Left renal pelvis (tissue), 4 donors: ENCODE measurements around the gene INHBB. TPM values are rescaled to one million over a fixed set of nuclear protein-coding genes. Genes with fewer than 3 reads are reported as not detected.

ENCODE experiments used
- DNase-seq, 4 donors: peaks; one replicate each; pipeline ENCODE4 v3.0.0-alpha.2; 2013; ENCODE audit warnings: low read depth in 4 of 4, low spot score in 3 of 4
- polyA plus RNA-seq, 4 donors: library from polyadenylated mRNA; unstranded; fragments of 120-200 nt; gene quantifications; one replicate each; pipeline ENCODE4 v1.2.1, GENCODE V29; 2013; ENCODE audit not compliant: insufficient read length in 4 of 4

The INHBB gene
- polyA plus RNA-seq, 4 donors = 0.05 to 1.1 (median 0.11) TPM; not detected in 1

DNA sequence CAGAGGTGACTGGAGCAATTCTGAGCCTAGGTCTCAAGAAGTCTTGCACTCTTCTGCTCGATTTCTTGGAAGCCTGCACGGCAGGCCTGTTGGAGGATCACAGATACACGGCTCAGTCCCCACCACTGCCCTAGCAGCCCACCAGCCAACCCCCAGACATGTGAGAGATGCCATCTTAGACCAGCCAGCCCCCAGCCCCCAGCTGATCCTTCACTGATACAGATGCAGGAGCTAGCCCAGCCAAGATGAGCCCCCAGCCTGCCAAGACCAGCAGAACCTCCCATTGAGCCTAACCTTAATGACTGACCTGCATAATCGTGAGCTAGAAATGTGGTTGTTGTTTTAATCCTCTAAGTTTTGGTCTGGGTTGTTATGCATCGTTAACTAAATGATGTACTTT, 47.5 kb downstream of the INHBB start:
- no peak for DNase-seq

DNA sequence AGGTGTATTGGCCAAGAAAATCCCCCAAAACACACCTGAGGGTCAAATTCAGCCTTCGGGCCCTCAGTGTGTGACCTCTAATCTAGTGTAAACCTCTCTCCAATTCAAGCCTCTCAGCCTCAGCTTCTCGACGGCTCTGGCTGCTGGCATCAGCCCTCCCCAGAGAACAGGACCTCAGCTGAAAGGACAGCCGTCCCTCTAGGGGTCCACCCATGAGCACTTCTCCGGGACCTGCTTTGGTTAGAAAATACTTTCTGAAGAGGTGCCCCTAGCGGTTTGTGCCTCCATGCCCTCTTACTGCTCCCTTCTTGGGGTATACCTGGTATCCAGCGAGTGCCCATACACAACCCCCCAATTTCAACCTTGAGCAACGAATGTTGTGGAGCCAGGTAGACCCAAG, 48.8 kb downstream of the INHBB start:
- no peak for DNase-seq

DNA sequence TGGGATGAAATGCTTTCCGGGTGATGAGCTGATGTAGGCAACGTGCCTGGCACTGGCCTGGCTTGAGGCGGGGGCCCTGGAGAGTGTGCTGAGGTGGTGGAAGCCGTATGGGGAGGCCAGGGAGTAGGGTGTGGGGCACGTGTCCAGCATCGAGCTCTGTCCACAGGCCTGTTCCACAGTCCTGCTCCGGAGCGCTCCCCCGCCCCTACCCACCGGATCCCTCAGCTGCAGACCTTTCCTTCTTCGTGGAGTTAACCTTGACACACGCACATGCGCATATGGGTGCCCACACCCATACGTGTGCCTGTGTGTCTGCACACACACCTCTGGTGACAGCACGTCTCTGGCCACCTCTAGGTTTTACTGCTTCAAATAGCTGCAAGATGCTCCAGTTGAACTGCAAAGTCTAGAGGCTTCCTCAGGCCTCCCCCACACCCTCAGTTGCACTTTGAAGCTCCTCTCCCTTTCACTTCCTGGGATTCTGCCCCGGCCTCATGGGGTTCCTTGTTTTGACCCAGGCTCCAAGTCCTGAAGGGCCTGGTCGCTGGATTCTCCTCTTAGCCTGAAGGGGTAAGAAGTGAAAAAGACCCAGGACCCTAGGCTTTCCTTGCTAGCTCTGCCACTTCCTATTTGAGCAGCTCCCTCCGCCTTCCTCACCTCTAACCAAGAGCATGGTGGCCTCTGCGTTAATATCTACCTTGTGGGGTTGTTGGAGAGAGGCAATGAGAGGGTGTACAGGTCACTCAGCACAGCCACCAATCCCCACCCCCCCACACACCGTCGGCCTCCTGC, 49.5 kb downstream of the INHBB start:
- DNase-seq = peak in 1 of 4 donors; percentile 66

DNA sequence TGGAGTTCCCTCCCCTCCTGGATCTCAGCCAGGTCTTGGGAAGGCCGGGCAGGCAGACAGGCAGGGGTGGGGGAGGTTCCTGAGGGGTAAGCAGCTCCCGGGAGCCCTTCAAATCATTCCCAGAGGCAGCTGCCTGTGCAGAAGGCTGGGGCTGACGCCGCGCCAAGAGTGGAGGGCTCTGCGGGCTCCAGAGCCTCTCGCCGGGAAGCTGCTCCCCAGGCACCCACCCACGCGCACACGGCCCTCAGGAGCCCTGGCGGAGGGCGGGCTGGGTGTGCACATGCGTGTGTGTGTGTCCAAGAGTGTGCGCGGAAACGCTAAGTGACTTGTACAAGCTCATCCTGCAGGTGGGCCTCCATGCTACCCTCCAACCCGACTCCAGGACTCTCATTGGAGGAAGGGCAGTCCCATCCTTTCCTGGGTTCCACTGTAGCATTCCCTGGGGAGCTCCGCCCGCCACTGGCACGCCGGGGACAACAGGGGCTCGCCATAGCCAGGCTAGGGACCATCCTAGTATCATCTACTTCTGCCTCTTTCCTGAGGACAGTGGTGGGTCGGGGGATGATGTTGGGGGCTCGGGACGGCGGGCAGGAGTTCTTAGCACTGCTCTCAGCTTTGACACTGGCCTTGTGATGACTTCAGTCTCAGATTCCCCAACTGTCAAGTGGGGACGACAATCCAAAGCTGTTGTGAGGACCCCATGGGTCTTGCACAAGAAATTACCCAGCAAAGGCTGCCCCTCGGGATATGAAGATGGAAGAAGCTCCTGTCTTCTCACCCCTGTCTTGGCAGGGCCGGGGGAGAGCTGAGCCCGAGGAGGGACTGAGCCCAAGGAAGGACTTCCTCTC, 50.3 kb downstream of the INHBB start:
- peak in 3 of 4 donors; percentile 44 to 73 (median 66) for DNase-seq

DNA sequence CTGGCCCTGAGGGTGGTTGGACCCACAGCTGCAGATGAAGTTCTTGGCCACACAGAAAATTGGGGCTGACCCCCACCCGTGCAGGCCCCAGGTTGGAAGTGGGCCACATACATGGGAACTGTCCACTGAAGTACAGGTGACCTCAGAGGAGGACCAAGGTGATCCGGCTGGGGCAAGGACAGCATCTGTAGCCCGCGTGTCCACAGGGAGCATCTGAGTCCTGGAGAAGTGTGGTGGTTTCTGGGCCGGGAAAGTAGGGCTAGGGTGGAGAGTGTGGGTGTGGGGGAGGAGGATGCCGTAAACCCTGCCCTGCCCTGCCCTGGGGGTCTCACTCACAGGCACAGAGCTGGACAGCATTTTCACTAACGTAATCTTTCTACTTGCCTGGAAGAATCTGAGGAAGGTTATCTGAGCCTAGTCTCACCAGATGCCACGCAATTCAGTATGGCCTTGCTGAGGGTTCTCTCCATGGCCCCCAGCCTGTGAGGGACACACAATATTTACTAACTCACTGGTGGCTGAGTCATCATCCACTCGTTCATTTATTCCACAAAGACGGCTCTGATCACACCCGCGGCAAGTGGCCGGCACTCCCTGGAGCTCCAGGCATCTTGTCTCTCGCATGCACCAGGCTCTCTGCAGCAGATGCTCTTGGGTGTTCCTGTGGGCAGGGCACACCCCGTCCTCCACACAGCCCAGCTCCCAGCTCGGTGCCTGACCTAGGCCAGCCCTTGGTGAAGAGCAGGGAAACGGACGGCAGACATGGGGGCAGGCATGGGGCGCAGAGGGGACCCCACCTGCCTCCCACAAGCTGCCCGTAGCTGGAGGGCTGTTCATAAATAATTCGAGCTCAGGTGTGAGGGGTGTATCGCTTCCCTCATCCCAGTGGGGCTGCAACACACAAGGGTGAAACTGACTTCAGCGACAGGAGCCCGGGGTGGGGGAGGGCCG, 51.2 kb downstream of the INHBB start:
- DNase-seq = no peak

DNA sequence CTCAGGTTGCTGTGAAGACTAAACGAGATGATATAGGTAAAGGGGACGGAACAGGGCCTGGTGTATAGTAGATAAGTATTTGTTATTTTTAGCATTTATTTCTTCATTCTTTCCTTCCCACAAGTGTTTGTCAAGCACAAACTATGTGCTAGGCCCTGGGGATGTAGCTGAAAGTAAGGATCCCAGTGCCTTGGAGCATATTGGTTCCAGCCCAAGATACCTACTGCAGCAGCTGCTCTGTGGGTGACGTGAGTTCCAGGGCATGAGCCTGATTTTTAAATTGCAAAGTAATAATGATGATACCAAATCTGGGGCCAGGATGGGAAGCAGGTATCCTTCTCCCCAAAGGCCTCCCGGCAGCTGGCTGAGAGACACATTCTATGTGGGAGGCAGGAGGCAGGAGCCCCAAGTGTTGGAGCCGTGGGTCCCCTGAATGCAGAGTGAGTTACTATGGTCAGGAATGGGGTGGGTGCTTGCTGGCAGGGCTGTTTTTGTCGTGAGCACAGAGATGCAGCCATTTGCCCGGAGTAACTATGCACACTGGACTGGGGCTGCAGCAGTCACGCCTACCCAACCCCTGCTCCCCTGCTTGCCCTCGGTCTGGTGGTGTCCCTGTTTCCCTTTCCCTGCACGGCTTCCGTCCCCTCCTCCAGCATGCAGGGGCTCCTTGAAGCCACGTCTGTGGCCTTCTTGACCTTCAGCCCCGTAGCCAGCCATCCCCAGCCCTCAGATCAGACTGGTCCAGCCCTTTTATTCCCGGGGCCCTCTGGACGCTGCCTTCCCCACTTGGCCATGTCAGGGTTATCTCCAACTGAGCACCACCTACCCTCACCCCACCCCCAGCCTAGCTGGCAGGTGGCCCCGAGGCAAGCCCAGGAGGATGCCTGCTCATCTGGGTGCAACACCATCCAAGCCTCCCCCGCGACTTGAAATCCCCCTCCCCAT, 52.4 kb downstream of the INHBB start:
- DNase-seq = no peak

DNA sequence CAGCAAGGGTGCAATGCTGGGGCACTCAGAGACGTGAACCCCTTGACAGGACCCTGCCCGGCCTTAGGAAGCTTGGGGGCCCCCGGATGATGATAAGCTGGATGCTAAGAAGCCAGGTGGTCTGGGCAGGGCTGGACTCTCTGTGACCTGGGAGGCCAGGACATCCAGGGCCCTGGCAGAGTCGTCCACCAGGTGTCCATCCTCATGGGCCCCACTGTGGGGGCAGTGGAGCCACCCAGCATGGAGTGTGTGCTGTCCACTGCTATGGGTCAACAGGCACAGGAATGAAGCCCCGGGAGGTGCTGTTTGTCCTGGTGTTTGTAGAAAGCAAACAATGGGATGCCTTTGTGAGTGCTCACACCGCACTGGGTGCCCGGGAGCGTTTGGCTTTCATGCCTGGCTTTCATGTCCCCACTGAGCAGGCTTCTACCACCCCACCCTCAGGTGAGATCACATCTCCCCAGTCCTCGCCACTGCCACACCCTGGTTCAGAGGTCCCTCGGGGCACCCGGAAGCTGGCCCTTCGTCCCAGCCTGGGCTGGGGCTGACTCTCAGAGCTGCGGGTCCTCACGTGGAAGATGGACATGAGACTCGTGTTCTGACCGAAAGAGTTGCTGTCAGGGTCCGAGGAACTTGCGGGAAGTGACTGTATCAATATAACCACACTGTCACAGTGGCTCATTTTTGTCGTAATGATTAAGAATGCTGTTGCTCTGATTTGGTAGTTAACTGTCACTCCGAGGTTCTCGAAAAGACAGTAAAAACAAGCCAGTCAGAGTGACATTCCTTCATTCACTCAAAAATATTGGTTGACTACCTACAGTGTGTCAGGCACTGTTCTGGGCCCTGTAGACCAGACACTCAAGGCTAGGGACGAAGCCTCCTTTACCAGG, 53.3 kb downstream of the INHBB start:
- no peak for DNase-seq

DNA sequence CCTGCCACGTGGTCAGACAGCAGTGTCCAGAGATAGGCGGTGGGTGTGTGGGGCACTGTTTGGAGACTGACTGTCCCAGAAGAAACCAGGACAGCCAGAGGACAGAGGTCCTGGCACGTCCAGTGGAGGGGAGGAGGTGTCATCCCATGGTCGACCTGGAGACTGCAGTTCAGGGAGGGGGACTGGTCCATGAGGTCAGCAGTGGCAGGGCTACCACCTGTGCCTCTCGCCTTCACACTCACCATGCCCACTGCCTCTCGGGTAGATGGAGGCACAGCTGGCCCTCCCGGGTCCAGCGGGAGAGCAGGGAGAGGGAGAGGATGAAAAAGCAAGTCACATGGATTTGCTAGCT, 53.9 kb downstream of the INHBB start:
- no peak for DNase-seq

DNA sequence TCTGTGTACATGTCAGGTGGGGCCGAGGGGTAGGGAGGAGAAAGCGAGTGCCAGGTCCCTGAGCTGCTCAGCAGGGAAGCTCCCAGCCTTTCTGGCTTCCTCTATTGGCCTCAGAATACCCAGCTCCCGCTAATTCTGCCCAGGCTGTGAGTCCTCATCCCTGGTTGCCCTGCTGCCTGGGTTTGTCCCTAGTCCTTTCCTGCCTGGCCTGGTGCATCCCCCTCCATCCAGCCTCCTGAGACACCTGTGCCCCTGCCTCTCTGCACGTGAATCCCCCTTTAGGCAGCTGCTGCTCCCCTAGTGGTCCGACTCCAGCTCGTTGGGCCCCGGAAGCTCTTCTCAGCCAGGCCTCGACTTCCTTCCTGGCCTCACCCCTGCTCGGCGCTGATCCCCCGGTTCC, 54.6 kb downstream of the INHBB start:
- DNase-seq = no peak

Other genes starting within 250 kb of the INHBB start
- 10 to 100 TPM; 21.0 to 29.3 (median 24.3) TPM for gene TMEM185B, start 122.7 kb upstream of the INHBB start, polyA plus RNA-seq
- 10 to 100 TPM; 72.0 to 81.6 (median 75.9) TPM for gene RALB, start 93.3 kb upstream of the INHBB start, polyA plus RNA-seq